Adrenal gland (tissue), 12 donors: ENCODE measurements around the gene FBXW5. TPM values are rescaled to one million over a fixed set of nuclear protein-coding genes. Genes with fewer than 3 reads are reported as not detected.
A peak's percentile ranks its signal among the peaks of the same experiment; 100 is the strongest.

Source experiments
- DNase-seq, 7 donors: peaks; one replicate each; pipeline ENCODE4 v3.0.0-alpha.2; 2019 to 2020
- H3K27ac ChIP-seq, 5 donors: fragments of 200-600 bp; sonication (generic) in 4 of 5; 1 replicate in 3 of 5; 2 replicates in 2 of 5; pipeline versions ENCODE4 v1.5.1 to v1.8.0; 2016 to 2020; ENCODE audit warnings: mild to moderate bottlenecking in 1 of 5
- H3K27me3 ChIP-seq: fragments of 200-600 bp; 2 replicates; pipeline ENCODE4 v1.8.0; 2021
- H3K36me3 ChIP-seq, 2 donors: fragments of 200-600 bp; replicated peaks in 1 of 2; 1 replicate in 1 of 2; 2 replicates in 1 of 2; pipeline versions ENCODE4 v1.5.1 to v1.8.0; 2018 to 2022
- H3K4me1 ChIP-seq, 2 donors: fragments of 200-600 bp; replicated peaks in 1 of 2; 1 replicate in 1 of 2; 2 replicates in 1 of 2; pipeline versions ENCODE4 v1.5.1 to v1.8.0; 2018 to 2021
- H3K4me3 ChIP-seq, 4 donors: fragments of 200-600 bp; sonication (generic) in 3 of 4; one replicate each; pipeline ENCODE4 v1.5.1; 2016 to 2018
- H3K9me3 ChIP-seq, 3 donors: fragments of 200-600 bp; sonication (generic) in 1 of 3; replicated peaks in 1 of 3; 1 replicate in 2 of 3; 2 replicates in 1 of 3; pipeline versions ENCODE4 v1.5.1 to v1.8.0; 2016 to 2021
- POLR2A ChIP-seq, 2 donors: fragments of 450-650 bp; IDR thresholded peaks; one replicate each; pipeline ENCODE4 v1.6.1; 2017; ENCODE audit warnings: antibody characterized with exemption in 2 of 2, mild to moderate bottlenecking in 2 of 2, moderate library complexity in 1 of 2
- WGBS, 4 donors: extraction: QIAGEN DNeasy Blood & Tissue Kit in 2 of 4; methylation state at CpG; one replicate each; pipeline versions ENCODE4 v1.1.5 to v1.1.7; 2013 to 2017; 5-methylcytosine and 5-hydroxymethylcytosine counted together
- intact Hi-C, 2 donors: fragments of 100-400 bp; cut with DNase I; formaldehyde crosslinking; loops; one replicate each; pipeline versions ENCODE4 v1.14.1 to v1.15.0; 2022 to 2023
- polyA plus RNA-seq, 3 donors: library from polyadenylated mRNA; stranded (reverse); fragments of 200-250 nt in 2 of 3; fragments of 350-450 nt in 1 of 3; fragmentation: Illumina TruSeq in 1 of 3; extraction: RNeasy Lipid Tissue Mini Kit (QIAGEN cat#74804) in 1 of 3; gene quantifications; one replicate each; pipeline ENCODE4 v1.2.3, GENCODE V29; 2013 to 2014
- total RNA-seq, 9 donors: library from RNA; depleted of rRNA in 4 of 9; stranded (reverse); fragments of >200 nt in 4 of 9; fragments of 120-200 nt in 1 of 9; fragmentation: NEBNext Ultra II Directional in 1 of 9; extraction: Animal tissue kit (Norgen Biotek cat#: 25700) in 1 of 9; gene quantifications; one replicate each; pipeline versions ENCODE4 v1.1.0 to v1.2.4, GENCODE V29; 2013 to 2023
- TF ChIP-seq, protein P1 (sequence below), 6 experiments: fragments of 450-650 bp in 4 of 6; fragments of 200-600 bp in 2 of 6; sonication (generic) in 1 of 6; IDR thresholded peaks; 1 replicate in 5 of 6; 2 replicates in 1 of 6; pipeline versions ENCODE4 v1.5.1 to v1.8.0; 2016 to 2021; ENCODE audit warnings: antibody characterized with exemption in 6 of 6, mild to moderate bottlenecking in 2 of 6, moderate library complexity in 1 of 6
- donor health status: healthy with polysubstance abuse.
- donor health status: Bipolar disorder and iron deficiency.
- donor health status: DM: yes; HTN: yes; CAD: no.
- donor health status: DM: no; HTN: no; CAD: no.
- donor health status: DM: no; HTN: no; CAD: no.
- donor health status: DM: yes; HTN: yes; CAD: no.

Gene FBXW5
- total and polyA plus RNA-seq, 12 donors = 19.2 to 257 (median 139) TPM

DNA sequence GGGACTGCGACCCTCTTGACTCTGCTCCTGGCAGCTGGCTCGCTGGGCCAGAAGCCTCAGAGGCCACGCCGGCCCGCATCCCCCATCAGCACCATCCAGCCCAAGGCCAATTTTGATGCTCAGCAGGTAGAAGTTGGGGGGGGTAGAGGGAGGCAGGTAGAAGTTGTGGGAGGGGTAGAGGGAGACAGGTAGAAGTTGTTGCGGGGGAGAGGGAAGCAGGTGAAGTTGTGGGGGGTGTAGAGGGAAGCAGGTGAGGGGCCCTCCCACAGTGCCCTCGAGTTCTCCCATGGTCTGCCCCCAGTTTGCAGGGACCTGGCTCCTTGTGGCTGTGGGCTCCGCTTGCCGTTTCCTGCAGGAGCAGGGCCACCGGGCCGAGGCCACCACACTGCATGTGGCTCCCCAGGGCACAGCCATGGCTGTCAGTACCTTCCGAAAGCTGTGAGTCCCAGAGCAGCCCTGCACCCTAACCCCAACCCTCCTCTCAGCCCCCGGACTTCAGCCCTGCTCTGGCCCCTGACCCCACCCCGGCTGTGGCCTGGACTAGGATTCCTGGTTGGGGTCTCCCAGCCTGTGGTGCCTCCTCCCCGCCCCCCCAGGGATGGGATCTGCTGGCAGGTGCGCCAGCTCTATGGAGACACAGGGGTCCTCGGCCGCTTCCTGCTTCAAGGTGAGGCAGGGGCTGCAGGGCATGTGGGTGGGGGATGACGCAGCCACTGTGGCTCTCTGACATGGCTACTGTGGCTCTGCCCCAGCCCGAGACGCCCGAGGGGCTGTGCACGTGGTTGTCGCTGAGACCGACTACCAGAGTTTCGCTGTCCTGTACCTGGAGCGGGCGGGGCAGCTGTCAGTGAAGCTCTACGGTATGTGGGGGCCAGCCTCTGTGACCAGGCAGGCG, 1.0 kb upstream of the FBXW5 start:
- no peak for TF ChIP-seq POLR2A (IDR thresholded peaks at IDR 0.05)
- TF ChIP-seq, protein P1, sequence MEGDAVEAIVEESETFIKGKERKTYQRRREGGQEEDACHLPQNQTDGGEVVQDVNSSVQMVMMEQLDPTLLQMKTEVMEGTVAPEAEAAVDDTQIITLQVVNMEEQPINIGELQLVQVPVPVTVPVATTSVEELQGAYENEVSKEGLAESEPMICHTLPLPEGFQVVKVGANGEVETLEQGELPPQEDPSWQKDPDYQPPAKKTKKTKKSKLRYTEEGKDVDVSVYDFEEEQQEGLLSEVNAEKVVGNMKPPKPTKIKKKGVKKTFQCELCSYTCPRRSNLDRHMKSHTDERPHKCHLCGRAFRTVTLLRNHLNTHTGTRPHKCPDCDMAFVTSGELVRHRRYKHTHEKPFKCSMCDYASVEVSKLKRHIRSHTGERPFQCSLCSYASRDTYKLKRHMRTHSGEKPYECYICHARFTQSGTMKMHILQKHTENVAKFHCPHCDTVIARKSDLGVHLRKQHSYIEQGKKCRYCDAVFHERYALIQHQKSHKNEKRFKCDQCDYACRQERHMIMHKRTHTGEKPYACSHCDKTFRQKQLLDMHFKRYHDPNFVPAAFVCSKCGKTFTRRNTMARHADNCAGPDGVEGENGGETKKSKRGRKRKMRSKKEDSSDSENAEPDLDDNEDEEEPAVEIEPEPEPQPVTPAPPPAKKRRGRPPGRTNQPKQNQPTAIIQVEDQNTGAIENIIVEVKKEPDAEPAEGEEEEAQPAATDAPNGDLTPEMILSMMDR (IDR thresholded peaks at IDR 0.05) = no peak
- 86 to 93% (median 89%) methylated on average over 6 to 30 of the region's 30 CpGs for WGBS, 4 donors
- H3K9me3 ChIP-seq = no peaks in the 10 kb centered on the region
- H3K27me3 ChIP-seq = no peaks in the 10 kb centered on the region
- peaks cover 0 to 24% of the 10 kb centered on the region in 2 donors for H3K36me3 ChIP-seq
- peaks cover 23 to 28% of the 10 kb centered on the region in 2 donors for H3K4me1 ChIP-seq
- H3K4me3 ChIP-seq = no peak overlapping the region
- peak in 2 of 7 donors; percentile 36 to 52 for DNase-seq
- no peak overlapping the region for H3K27ac ChIP-seq
- intact Hi-C loops = loop anchor here (10.0 kb wide), 3 partner anchors 61 to 101 kb away; partner anchors contain the start of genes AJM1 (in 1 of the 2), MAMDC4 (in 1 of the 2), PHPT1 (in 1 of the 2) and TRAF2 (in 1 of the 2)

DNA sequence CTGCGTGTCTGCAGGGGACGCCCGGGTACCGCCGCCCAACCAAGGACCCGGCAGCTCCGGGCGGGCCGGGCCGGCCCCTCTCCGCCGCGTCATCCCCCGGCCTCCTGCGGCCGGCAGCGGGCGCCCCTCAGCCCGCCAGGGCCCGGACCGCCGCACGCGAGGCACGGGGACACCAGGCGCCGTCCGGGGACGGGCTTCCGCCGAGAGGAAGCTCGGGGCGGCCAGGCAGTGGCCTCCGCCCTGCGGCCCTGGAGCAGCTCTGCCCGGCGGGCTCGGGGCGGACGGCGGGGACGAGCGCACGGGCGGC, 373 bp downstream of the FBXW5 start:
- peaks cover 0 to 38% of the 10 kb centered on the region in 2 donors for H3K36me3 ChIP-seq
- peaks cover 24% of the 10 kb centered on the region in 2 donors for H3K4me1 ChIP-seq
- peak in 4 of 7 donors; percentile 44 to 56 (median 49) for DNase-seq

DNA sequence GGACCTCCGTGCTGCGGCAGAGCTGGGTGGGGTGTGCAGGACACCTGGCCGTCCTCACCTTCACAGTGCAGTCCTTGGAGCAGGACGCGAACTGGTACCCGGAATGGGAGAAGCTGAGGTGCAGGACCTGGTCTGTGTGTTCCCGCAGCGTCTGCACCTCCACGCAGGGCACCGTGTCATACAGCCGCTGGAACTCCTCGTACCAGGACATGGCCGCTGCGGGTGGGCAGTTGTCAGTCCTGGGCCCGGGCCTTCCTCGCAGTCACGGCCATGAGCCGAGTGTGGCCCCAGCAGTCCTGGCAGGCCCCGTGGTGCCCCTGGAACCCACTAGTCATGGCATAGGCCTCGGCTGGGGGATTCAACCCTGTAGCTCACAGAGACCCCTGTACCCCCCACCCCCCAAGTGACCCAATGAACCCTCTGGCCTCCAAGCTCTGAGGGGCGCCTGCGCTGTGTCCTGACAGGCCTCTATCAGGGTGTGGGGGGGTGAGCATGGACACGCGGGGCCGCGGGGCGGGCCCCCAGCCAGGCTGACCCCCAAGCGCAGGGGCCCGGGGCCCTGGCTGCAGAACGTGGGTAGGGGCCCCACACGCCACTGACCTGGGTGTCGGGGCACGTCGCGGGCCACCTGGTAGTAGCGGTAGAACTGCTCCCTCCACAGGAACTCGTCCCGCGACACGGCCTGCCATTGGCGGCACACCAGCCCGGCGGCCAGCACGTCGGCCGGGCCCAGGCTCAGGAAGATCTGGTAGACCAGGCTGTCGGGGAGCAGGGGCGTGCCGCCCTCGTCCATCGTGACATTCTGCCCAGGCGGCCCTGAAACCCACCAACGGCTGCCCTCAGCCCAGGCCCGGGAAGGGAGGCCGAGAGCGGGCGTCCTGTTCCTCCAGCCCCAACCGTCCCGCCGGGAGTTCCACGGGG, 987 bp downstream of the FBXW5 start:
- Histone ChIP-seq H3K9me3 (no peaks in the 10 kb centered on the region), H3K27ac (peak overlapping the region; percentile 46 to 99 (median 85)), H3K4me3 (peak overlapping the region; percentile 39 to 100 (median 74)), H3K27me3 (no peaks in the 10 kb centered on the region), H3K36me3 (peaks cover 0 to 40% of the 10 kb centered on the region in 2 donors), H3K4me1 (peaks cover 21 to 23% of the 10 kb centered on the region in 2 donors)
- DNase-seq = peak; percentile 48 to 71 (median 59)
- TF ChIP-seq, protein P1 (IDR thresholded peaks at IDR 0.05) = no peak
- 16 to 59% (median 16%) methylated on average over 9 to 61 of the region's 61 CpGs; no CpG with 5 or more reads in 1 of the 4 donors for WGBS, 4 donors
- intact Hi-C loops = loop anchor here (5.0 to 10.0 kb wide), 4 partner anchors 59 to 99 kb away; partner anchors contain the start of genes AJM1 (in 1 of the 2), FUT7 (in 1 of the 2), MAMDC4 (in 1 of the 2) and PHPT1 (in 1 of the 2)

More for the DNA sequence above, 373 bp downstream of the FBXW5 start:
- H3K4me3 ChIP-seq = peak overlapping the region; percentile 39 to 100 (median 74)
- intact Hi-C loops = loop anchor here (5.0 to 10.0 kb wide), 4 partner anchors 59 to 99 kb away; partner anchors contain the start of genes AJM1 (in 1 of the 2), FUT7 (in 1 of the 2), MAMDC4 (in 1 of the 2) and PHPT1 (in 1 of the 2)
- TF ChIP-seq, protein P1 (IDR thresholded peaks at IDR 0.05) = no peak
- TF ChIP-seq POLR2A (IDR thresholded peaks at IDR 0.05) = no peak
- H3K27me3 ChIP-seq = no peaks in the 10 kb centered on the region
- no peaks in the 10 kb centered on the region for H3K9me3 ChIP-seq
- H3K27ac ChIP-seq = peak overlapping the region; percentile 46 to 99 (median 85)
- 0 to 1% (median 0%) methylated on average over 8 to 45 of the region's 45 CpGs; no CpG with 5 or more reads in 1 of the 4 donors for WGBS, 4 donors
